Liver (tissue), 9 donors: ENCODE data around the gene GRM1. TPM values are rescaled to one million over a fixed set of nuclear protein-coding genes. Genes with fewer than 3 reads are reported as not detected.

Experiments
- DNase-seq: peaks from one replicate; pipeline ENCODE4 v3.0.0-alpha.2; 2017; ENCODE audit warnings: low spot score
- H3K27ac ChIP-seq, 2 donors: one replicate each; pipeline ENCODE4 v1.7.0; 2013; ENCODE audit warnings: inconsistent platforms in 2 of 2, low read length in 2 of 2, control low read depth in 1 of 2, low read depth in 1 of 2, mild to moderate bottlenecking in 1 of 2
- H3K27me3 ChIP-seq, 4 donors: one replicate each; pipeline versions ENCODE4 v1.6.1 to v1.7.0; 2013; ENCODE audit warnings: low read length in 3 of 4, inconsistent platforms in 1 of 4, mild to moderate bottlenecking in 1 of 4, moderate library complexity in 1 of 4; ENCODE audit not compliant: control insufficient read depth in 4 of 4, insufficient read depth in 4 of 4
- H3K36me3 ChIP-seq, 4 donors: one replicate each; pipeline versions ENCODE4 v1.6.1 to v1.7.0; 2013; ENCODE audit warnings: low read length in 3 of 4, mild to moderate bottlenecking in 3 of 4, low read depth in 1 of 4, moderate library complexity in 1 of 4; ENCODE audit not compliant: control insufficient read depth in 4 of 4, insufficient read depth in 3 of 4
- H3K4me1 ChIP-seq, 4 donors: one replicate each; pipeline versions ENCODE4 v1.6.1 to v1.7.0; 2013; ENCODE audit warnings: low read length in 3 of 4, mild to moderate bottlenecking in 3 of 4, moderate library complexity in 1 of 4; ENCODE audit not compliant: control insufficient read depth in 4 of 4, insufficient read depth in 4 of 4
- H3K4me3 ChIP-seq, 3 donors: one replicate each; pipeline versions ENCODE4 v1.6.1 to v1.7.0; 2013; ENCODE audit warnings: low read length in 3 of 3, control low read depth in 1 of 3, low read depth in 1 of 3, mild to moderate bottlenecking in 1 of 3
- H3K9ac ChIP-seq, 2 donors: one replicate each; pipeline ENCODE4 v1.7.0; 2013; ENCODE audit warnings: low read length in 2 of 2, mild to moderate bottlenecking in 2 of 2, moderate library complexity in 2 of 2, control low read depth in 1 of 2, low read depth in 1 of 2
- H3K9me3 ChIP-seq, 4 donors: one replicate each; pipeline versions ENCODE4 v1.6.1 to v1.7.0; 2013; ENCODE audit warnings: low read length in 3 of 4; ENCODE audit not compliant: control insufficient read depth in 4 of 4
- EGR1 ChIP-seq, 2 donors: IDR thresholded peaks; 2 replicates each; pipeline ENCODE4 v1.6.1; 2016 to 2018; ENCODE audit warnings: antibody characterized with exemption in 2 of 2, low read depth in 2 of 2
- FOXA1 ChIP-seq: IDR thresholded peaks from 2 replicates; pipeline ENCODE4 v1.6.1; 2016; ENCODE audit warnings: antibody characterized with exemption
- FOXA2 ChIP-seq: IDR thresholded peaks from 2 replicates; pipeline ENCODE4 v1.6.1; 2016; ENCODE audit warnings: antibody characterized with exemption
- GABPA ChIP-seq, 2 donors: IDR thresholded peaks in 1 of 2; conservative IDR thresholded peaks in 1 of 2; 2 replicates each; pipeline ENCODE4 v1.6.1; 2016; ENCODE audit warnings: antibody characterized with exemption in 2 of 2, mild to moderate bottlenecking in 1 of 2, moderate library complexity in 1 of 2
- HNF4A ChIP-seq, 2 donors: conservative IDR thresholded peaks; 2 replicates each; pipeline ENCODE4 v1.6.1; 2016; ENCODE audit warnings: antibody characterized with exemption in 2 of 2, mild to moderate bottlenecking in 2 of 2
- HNF4G ChIP-seq: IDR thresholded peaks from 2 replicates; pipeline ENCODE4 v1.6.1; 2016; ENCODE audit warnings: antibody characterized with exemption
- JUND ChIP-seq, 2 donors: IDR thresholded peaks; 2 replicates each; pipeline ENCODE4 v1.6.1; 2016; ENCODE audit warnings: antibody characterized with exemption in 2 of 2
- MAX ChIP-seq: IDR thresholded peaks from 2 replicates; pipeline ENCODE4 v1.6.1; 2016; ENCODE audit warnings: antibody characterized with exemption
- NR2F2 ChIP-seq: IDR thresholded peaks from 2 replicates; pipeline ENCODE4 v1.6.1; 2016; ENCODE audit warnings: antibody characterized with exemption
- RAD21 ChIP-seq, 2 donors: IDR thresholded peaks; 2 replicates each; pipeline ENCODE4 v1.6.1; 2016; ENCODE audit warnings: antibody characterized with exemption in 2 of 2, mild to moderate bottlenecking in 2 of 2
- REST ChIP-seq: IDR thresholded peaks from 2 replicates; pipeline ENCODE4 v1.6.1; 2016; ENCODE audit warnings: antibody characterized with exemption, mild to moderate bottlenecking
- RXRA ChIP-seq, 2 donors: IDR thresholded peaks; 2 replicates each; pipeline ENCODE4 v1.6.1; 2017 to 2018; ENCODE audit warnings: antibody characterized with exemption in 2 of 2, mild to moderate bottlenecking in 1 of 2
- SP1 ChIP-seq: IDR thresholded peaks from 2 replicates; pipeline ENCODE4 v1.6.1; 2018; ENCODE audit warnings: antibody characterized with exemption, mild to moderate bottlenecking
- TAF1 ChIP-seq: conservative IDR thresholded peaks from 2 replicates; pipeline ENCODE4 v1.6.1; 2016; ENCODE audit warnings: antibody characterized with exemption, mild to moderate bottlenecking
- YY1 ChIP-seq: IDR thresholded peaks from 2 replicates; pipeline ENCODE4 v1.6.1; 2016; ENCODE audit warnings: antibody characterized with exemption, mild to moderate bottlenecking
- ZBTB33 ChIP-seq: IDR thresholded peaks from 2 replicates; pipeline ENCODE4 v1.6.1; 2016; ENCODE audit warnings: antibody characterized with exemption
- WGBS: extraction: QIAGEN DNeasy Blood & Tissue Kit; methylation state at CpG from one replicate; pipeline ENCODE4 v1.1.7; 2013; 5-methylcytosine and 5-hydroxymethylcytosine counted together
- polyA plus RNA-seq, 2 donors: library from polyadenylated mRNA; stranded (reverse) in 1 of 2; unstranded in 1 of 2; fragments of 200-250 nt in 1 of 2; fragments of >200 nt in 1 of 2; fragmentation: Nextera tagmentation in 1 of 2; extraction: Ambion mirVana in 1 of 2; gene quantifications; one replicate each; pipeline versions ENCODE4 v1.2.1 to v1.2.3, GENCODE V29; 2013 to 2015
- total RNA-seq, 2 donors: library from RNA; depleted of rRNA; stranded (reverse); fragments of >200 nt; gene quantifications; one replicate each; pipeline ENCODE4 v1.2.3, GENCODE V29; 2014
- TF ChIP-seq, protein P1 (sequence below): IDR thresholded peaks from 2 replicates; pipeline ENCODE4 v1.6.1; 2016; ENCODE audit warnings: antibody characterized with exemption
- TF ChIP-seq, protein P2 (sequence below): fragments of 150-350 bp; IDR thresholded peaks from 2 replicates; pipeline ENCODE4 v1.5.1; 2017; ENCODE audit warnings: improper control_type of control experiment, low read depth, low read length; ENCODE audit not compliant: missing input control
- donor health status: healthy.
- donor health status: healthy.
- donor health status: healthy.
- donor health status: healthy.
- donor health status: healthy.

Gene GRM1
- total and polyA plus RNA-seq, 4 donors, result under 0.01 to 0.05 (median 0.01) TPM; not detected in 1

- WGBS, result 63% methylated on average over 4 of the region's 4 CpGs
- TF ChIP-seq ZBTB33, result no peak
- H3K4me1 ChIP-seq, result no peaks in the 10 kb centered on the region
- no peaks in the 10 kb centered on the region for H3K9me3 ChIP-seq
- no peak overlapping the region for H3K4me3 ChIP-seq
- DNase-seq, result no peak
- H3K27me3 ChIP-seq, result no peaks in the 10 kb centered on the region
- H3K27ac ChIP-seq, result no peak overlapping the region
- H3K36me3 ChIP-seq, result no peaks in the 10 kb centered on the region
- no peak overlapping the region for H3K9ac ChIP-seq
Measured at GRCh38 chr6:146194434-146194833, 165.6 kb downstream of the GRM1 start.

GRCh38 chr6:146200176-146200575, 171.3 kb downstream of the GRM1 start:
- DNase-seq, result no peak
- no peak overlapping the region for H3K4me3 ChIP-seq
- no peak overlapping the region for H3K27ac ChIP-seq
- no peaks in the 10 kb centered on the region for H3K4me1 ChIP-seq
- WGBS, result 64% methylated on average over 2 of the region's 2 CpGs
- no peak overlapping the region for H3K9ac ChIP-seq
- H3K36me3 ChIP-seq, result no peaks in the 10 kb centered on the region
- no peaks in the 10 kb centered on the region for H3K9me3 ChIP-seq
- TF ChIP-seq NR2F2 (no peak), MAX (no peak), YY1 (no peak)
- TF ChIP-seq, protein P1, sequence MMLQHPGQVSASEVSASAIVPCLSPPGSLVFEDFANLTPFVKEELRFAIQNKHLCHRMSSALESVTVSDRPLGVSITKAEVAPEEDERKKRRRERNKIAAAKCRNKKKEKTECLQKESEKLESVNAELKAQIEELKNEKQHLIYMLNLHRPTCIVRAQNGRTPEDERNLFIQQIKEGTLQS, result no peak
- peaks cover 0 to 3% (median 0%) of the 10 kb centered on the region in 4 donors for H3K27me3 ChIP-seq

GRCh38 chr6:146202570-146202969, 173.7 kb downstream of the GRM1 start:
- no peaks in the 10 kb centered on the region for H3K9me3 ChIP-seq
- WGBS, result 69% methylated on average over 9 of the region's 9 CpGs
- peaks cover 0 to 3% (median 0%) of the 10 kb centered on the region in 4 donors for H3K27me3 ChIP-seq
- H3K4me1 ChIP-seq, result no peaks in the 10 kb centered on the region
- no peak for DNase-seq
- H3K27ac ChIP-seq, result no peak overlapping the region
- no peaks in the 10 kb centered on the region for H3K36me3 ChIP-seq
- no peak overlapping the region for H3K9ac ChIP-seq
- H3K4me3 ChIP-seq, result no peak overlapping the region
- TF ChIP-seq RAD21 (IDR thresholded peaks at IDR 0.05), result no peak
- no peak for TF ChIP-seq RXRA (IDR thresholded peaks at IDR 0.05)
- no peak for TF ChIP-seq JUND (IDR thresholded peaks at IDR 0.05)
- no peak for TF ChIP-seq MAX
- no peak for TF ChIP-seq REST
- TF ChIP-seq, protein P1, result no peak
- no peak for TF ChIP-seq SP1
- TF ChIP-seq GABPA (IDR thresholded peaks at IDR 0.05 in 1 of 2, conservative IDR thresholded peaks at IDR 0.05 in 1 of 2), result no peak
- TF ChIP-seq TAF1, result no peak
- TF ChIP-seq, protein P2, sequence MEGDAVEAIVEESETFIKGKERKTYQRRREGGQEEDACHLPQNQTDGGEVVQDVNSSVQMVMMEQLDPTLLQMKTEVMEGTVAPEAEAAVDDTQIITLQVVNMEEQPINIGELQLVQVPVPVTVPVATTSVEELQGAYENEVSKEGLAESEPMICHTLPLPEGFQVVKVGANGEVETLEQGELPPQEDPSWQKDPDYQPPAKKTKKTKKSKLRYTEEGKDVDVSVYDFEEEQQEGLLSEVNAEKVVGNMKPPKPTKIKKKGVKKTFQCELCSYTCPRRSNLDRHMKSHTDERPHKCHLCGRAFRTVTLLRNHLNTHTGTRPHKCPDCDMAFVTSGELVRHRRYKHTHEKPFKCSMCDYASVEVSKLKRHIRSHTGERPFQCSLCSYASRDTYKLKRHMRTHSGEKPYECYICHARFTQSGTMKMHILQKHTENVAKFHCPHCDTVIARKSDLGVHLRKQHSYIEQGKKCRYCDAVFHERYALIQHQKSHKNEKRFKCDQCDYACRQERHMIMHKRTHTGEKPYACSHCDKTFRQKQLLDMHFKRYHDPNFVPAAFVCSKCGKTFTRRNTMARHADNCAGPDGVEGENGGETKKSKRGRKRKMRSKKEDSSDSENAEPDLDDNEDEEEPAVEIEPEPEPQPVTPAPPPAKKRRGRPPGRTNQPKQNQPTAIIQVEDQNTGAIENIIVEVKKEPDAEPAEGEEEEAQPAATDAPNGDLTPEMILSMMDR, result no peak
- TF ChIP-seq FOXA2, result no peak
- no peak for TF ChIP-seq HNF4G
- no peak for TF ChIP-seq ZBTB33
- TF ChIP-seq HNF4A (conservative IDR thresholded peaks at IDR 0.05), result no peak
- TF ChIP-seq EGR1 (IDR thresholded peaks at IDR 0.05; ENCODE audit: low read depth in 2 of 2), result no peak
- TF ChIP-seq NR2F2, result no peak
- TF ChIP-seq YY1, result no peak
- no peak for TF ChIP-seq FOXA1
